ENCODE data around the gene UBXN11. TPM values are rescaled to one million over a fixed set of nuclear protein-coding genes. Genes with fewer than 3 reads are reported as not detected.
"Not testable (repeated sequence)": the region's sequence is repeated elsewhere in the genome, so short reads cannot be mapped to it uniquely, and the experiment has no call there.

The UBXN11 gene
- polyA plus RNA-seq, 1 donor from 2014 or later: 18.5 TPM

- Histone ChIP-seq H3K27ac (ENCODE audit: low read length) (no peak overlapping the region), H4K20me1 (ENCODE audit: insufficient read depth) (no peaks in the 10 kb centered on the region), H3K27me3 (ENCODE audit: insufficient read depth, low read depth, low read length) (no peaks in the 10 kb centered on the region), H3K9ac (ENCODE audit: low read length) (no peak overlapping the region), H3K9me2 (ENCODE audit: insufficient read depth, low read length) (no peaks in the 10 kb centered on the region), H3K4me2 (ENCODE audit: low read length) (no peak overlapping the region), H3K9me3 (ENCODE audit: low read length) (no peaks in the 10 kb centered on the region), H3F3A (ENCODE audit: insufficient read depth, low read length, poor library complexity, severe bottlenecking) (no peaks in the 10 kb centered on the region), H3K36me3 (ENCODE audit: insufficient read depth, low read length) (no peaks in the 10 kb centered on the region), H3K4me3 (ENCODE audit: low read length) (no peak overlapping the region), H2AFZ (ENCODE audit: low read depth, low read length) (no peak overlapping the region), H3K79me2 (replicated peaks; ENCODE audit: insufficient read depth, low read length) (no peaks in the 10 kb centered on the region)
- TF ChIP-seq RAD21 (conservative IDR thresholded peaks at IDR 0.05) (no peak), MXI1 (conservative IDR thresholded peaks at IDR 0.05; ENCODE audit: poor library complexity, severe bottlenecking) (no peak), REST (IDR thresholded peaks at IDR 0.05; ENCODE audit: borderline replicate concordance) (no peak), POLR2AphosphoS5 (IDR thresholded peaks at IDR 0.05) (no peak), EZH2 (IDR thresholded peaks at IDR 0.05; ENCODE audit: borderline replicate concordance, insufficient read depth, low read length, poor library complexity, severe bottlenecking) (no peak), SMC3 (conservative IDR thresholded peaks at IDR 0.05; ENCODE audit: poor library complexity) (no peak), EP300 (conservative IDR thresholded peaks at IDR 0.05; ENCODE audit: poor library complexity, severe bottlenecking) (no peak), TAF1 (IDR thresholded peaks at IDR 0.05; ENCODE audit: low read depth) (no peak), CTCF (IDR thresholded peaks at IDR 0.05; ENCODE audit: poor library complexity, severe bottlenecking) (no peak)
Observed at GRCh38 chr1:26330276-26330675, 23.8 kb upstream of the UBXN11 start.

- H3K79me2 ChIP-seq (replicated peaks; ENCODE audit: insufficient read depth, low read length); H3K36me3 ChIP-seq (ENCODE audit: insufficient read depth, low read length); H3K9ac ChIP-seq (ENCODE audit: low read length); H3K9me3 ChIP-seq (ENCODE audit: low read length); H2AFZ ChIP-seq (ENCODE audit: low read depth, low read length); H3K9me2 ChIP-seq (ENCODE audit: insufficient read depth, low read length); H3K27me3 ChIP-seq (ENCODE audit: insufficient read depth, low read depth, low read length); H3F3A ChIP-seq (ENCODE audit: insufficient read depth, low read length, poor library complexity, severe bottlenecking); H3K27ac ChIP-seq (ENCODE audit: low read length); H3K4me2 ChIP-seq (ENCODE audit: low read length); H3K4me3 ChIP-seq (ENCODE audit: low read length); H4K20me1 ChIP-seq (ENCODE audit: insufficient read depth): not testable (repeated sequence)
Observed at GRCh38 chr1:26329380-26329779, 22.9 kb upstream of the UBXN11 start.

- H3K4me2 ChIP-seq (ENCODE audit: low read length): no peak overlapping the region
- no peak overlapping the region for H3K27ac ChIP-seq (ENCODE audit: low read length)
- H3F3A ChIP-seq (ENCODE audit: insufficient read depth, low read length, poor library complexity, severe bottlenecking): no peaks in the 10 kb centered on the region
- TF ChIP-seq SMC3 (conservative IDR thresholded peaks at IDR 0.05; ENCODE audit: poor library complexity): no peak
- no peak for TF ChIP-seq REST (IDR thresholded peaks at IDR 0.05; ENCODE audit: borderline replicate concordance)
- no peak for TF ChIP-seq TAF1 (IDR thresholded peaks at IDR 0.05; ENCODE audit: low read depth)
- TF ChIP-seq EP300 (conservative IDR thresholded peaks at IDR 0.05; ENCODE audit: poor library complexity, severe bottlenecking): no peak
- TF ChIP-seq MXI1 (conservative IDR thresholded peaks at IDR 0.05; ENCODE audit: poor library complexity, severe bottlenecking): no peak
- TF ChIP-seq RAD21 (conservative IDR thresholded peaks at IDR 0.05): no peak
- TF ChIP-seq EZH2 (IDR thresholded peaks at IDR 0.05; ENCODE audit: borderline replicate concordance, insufficient read depth, low read length, poor library complexity, severe bottlenecking): no peak
- TF ChIP-seq CTCF (IDR thresholded peaks at IDR 0.05; ENCODE audit: poor library complexity, severe bottlenecking): no peak
- TF ChIP-seq POLR2AphosphoS5 (IDR thresholded peaks at IDR 0.05): no peak
- H3K9me2 ChIP-seq (ENCODE audit: insufficient read depth, low read length): no peaks in the 10 kb centered on the region
- H3K36me3 ChIP-seq (ENCODE audit: insufficient read depth, low read length): no peaks in the 10 kb centered on the region
- no peaks in the 10 kb centered on the region for H3K9me3 ChIP-seq (ENCODE audit: low read length)
- H3K27me3 ChIP-seq (ENCODE audit: insufficient read depth, low read depth, low read length): no peaks in the 10 kb centered on the region
- H4K20me1 ChIP-seq (ENCODE audit: insufficient read depth): no peaks in the 10 kb centered on the region
- no peak overlapping the region for H2AFZ ChIP-seq (ENCODE audit: low read depth, low read length)
- no peaks in the 10 kb centered on the region for H3K79me2 ChIP-seq (replicated peaks; ENCODE audit: insufficient read depth, low read length)
- H3K4me3 ChIP-seq (ENCODE audit: low read length): no peak overlapping the region
- H3K9ac ChIP-seq (ENCODE audit: low read length): no peak overlapping the region
Observed at GRCh38 chr1:26328597-26328996, 22.2 kb upstream of the UBXN11 start.

Data from neural cell (in vitro differentiated cells).